ENCODE data around the gene TEX22.

Gene TEX22

GRCh38 chr14:105384605-105385321 is 13.6 kb upstream of the TEX22 start:
- TF ChIP-seq, protein P1, sequence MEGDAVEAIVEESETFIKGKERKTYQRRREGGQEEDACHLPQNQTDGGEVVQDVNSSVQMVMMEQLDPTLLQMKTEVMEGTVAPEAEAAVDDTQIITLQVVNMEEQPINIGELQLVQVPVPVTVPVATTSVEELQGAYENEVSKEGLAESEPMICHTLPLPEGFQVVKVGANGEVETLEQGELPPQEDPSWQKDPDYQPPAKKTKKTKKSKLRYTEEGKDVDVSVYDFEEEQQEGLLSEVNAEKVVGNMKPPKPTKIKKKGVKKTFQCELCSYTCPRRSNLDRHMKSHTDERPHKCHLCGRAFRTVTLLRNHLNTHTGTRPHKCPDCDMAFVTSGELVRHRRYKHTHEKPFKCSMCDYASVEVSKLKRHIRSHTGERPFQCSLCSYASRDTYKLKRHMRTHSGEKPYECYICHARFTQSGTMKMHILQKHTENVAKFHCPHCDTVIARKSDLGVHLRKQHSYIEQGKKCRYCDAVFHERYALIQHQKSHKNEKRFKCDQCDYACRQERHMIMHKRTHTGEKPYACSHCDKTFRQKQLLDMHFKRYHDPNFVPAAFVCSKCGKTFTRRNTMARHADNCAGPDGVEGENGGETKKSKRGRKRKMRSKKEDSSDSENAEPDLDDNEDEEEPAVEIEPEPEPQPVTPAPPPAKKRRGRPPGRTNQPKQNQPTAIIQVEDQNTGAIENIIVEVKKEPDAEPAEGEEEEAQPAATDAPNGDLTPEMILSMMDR (IDR thresholded peaks at IDR 0.05; ENCODE audit: borderline replicate concordance, control extremely low read depth, extremely low read depth, insufficient read depth, missing control alignments), result no peak
- in situ Hi-C loops (cut with MboI; ENCODE audit: low sequenced_read_pairs, unreplicated experiment), result no loop called here
- no peak for DNase-seq (ENCODE audit: low spot score)

DNA sequence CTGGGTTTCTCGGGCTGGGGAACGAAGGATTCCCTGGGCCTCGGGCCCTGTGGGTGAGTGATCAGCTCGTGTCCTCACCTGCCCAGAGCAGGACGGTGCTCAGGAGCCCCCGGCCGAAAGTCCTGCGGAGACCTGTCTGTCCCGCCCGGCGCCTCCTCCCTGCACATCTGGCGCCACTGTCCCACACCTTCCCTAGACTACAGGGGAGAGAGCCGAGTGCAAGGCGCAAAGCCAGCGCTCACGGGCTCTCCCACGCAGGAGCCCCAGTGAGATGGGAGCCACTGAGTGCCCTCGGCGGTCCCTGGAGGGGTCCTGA is 13.1 kb upstream of the TEX22 start:
- in situ Hi-C loops (cut with MboI; ENCODE audit: low sequenced_read_pairs, unreplicated experiment), result no loop called here
- no peak for DNase-seq (ENCODE audit: low spot score)
- TF ChIP-seq, protein P1 (IDR thresholded peaks at IDR 0.05; ENCODE audit: borderline replicate concordance, control extremely low read depth, extremely low read depth, insufficient read depth, missing control alignments), result no peak

DNA sequence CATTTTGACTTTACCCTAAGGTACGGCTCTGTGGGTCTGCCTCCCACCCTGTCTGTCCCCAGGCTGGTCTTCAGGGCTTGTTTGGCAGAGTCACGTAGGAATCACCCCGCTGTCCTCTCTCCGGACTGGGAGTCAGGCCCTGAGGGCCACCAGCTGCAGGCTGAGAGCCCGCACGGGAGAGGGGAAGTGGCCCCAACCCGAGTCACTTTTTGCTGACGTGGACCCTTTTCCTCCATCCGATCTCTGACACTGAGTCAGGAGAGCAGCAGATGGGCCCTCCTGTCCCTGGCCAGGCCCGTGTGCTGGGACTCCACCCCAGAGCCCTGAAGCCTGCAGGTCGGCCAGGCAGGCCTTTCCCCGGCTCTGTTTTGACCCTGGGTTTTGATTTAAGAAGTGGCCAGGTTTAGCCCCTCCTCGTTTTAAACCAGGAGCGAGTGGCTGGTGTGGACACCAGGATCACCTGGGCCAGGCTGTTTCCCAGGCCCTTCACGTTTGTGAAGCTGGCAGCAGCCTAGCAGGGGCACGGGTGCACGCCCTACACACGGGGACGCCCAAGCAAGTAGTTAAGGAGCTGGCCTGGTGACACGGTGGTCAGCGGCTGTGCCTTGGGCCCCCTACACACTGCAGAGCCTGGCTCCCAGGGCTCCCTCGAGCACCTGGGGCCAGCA is 12.5 kb upstream of the TEX22 start:
- in situ Hi-C loops (cut with MboI; ENCODE audit: low sequenced_read_pairs, unreplicated experiment), result no loop called here
- TF ChIP-seq, protein P1 (IDR thresholded peaks at IDR 0.05; ENCODE audit: borderline replicate concordance, control extremely low read depth, extremely low read depth, insufficient read depth, missing control alignments), result no peak
- DNase-seq (ENCODE audit: low spot score), result no peak

GRCh38 chr14:105386581-105387529 is 11.5 kb upstream of the TEX22 start:
- in situ Hi-C loops (cut with MboI; ENCODE audit: low sequenced_read_pairs, unreplicated experiment), result no loop called here
- DNase-seq (ENCODE audit: low spot score), result no peak
- TF ChIP-seq, protein P1 (IDR thresholded peaks at IDR 0.05; ENCODE audit: borderline replicate concordance, control extremely low read depth, extremely low read depth, insufficient read depth, missing control alignments), result no peak

- DNase-seq (ENCODE audit: low spot score), result no peak
- TF ChIP-seq, protein P1 (IDR thresholded peaks at IDR 0.05; ENCODE audit: borderline replicate concordance, control extremely low read depth, extremely low read depth, insufficient read depth, missing control alignments), result no peak
- in situ Hi-C loops (cut with MboI; ENCODE audit: low sequenced_read_pairs, unreplicated experiment), result no loop called here
Observed at GRCh38 chr14:105387530-105387922, 10.8 kb upstream of the TEX22 start.

GRCh38 chr14:105388110-105388951 is 10.0 kb upstream of the TEX22 start:
- TF ChIP-seq, protein P1 (IDR thresholded peaks at IDR 0.05; ENCODE audit: borderline replicate concordance, control extremely low read depth, extremely low read depth, insufficient read depth, missing control alignments), result no peak
- DNase-seq (ENCODE audit: low spot score), result no peak
- in situ Hi-C loops (cut with MboI; ENCODE audit: low sequenced_read_pairs, unreplicated experiment), result no loop called here
